ENCODE results near the gene SFTA2.

Gene SFTA2

DNA sequence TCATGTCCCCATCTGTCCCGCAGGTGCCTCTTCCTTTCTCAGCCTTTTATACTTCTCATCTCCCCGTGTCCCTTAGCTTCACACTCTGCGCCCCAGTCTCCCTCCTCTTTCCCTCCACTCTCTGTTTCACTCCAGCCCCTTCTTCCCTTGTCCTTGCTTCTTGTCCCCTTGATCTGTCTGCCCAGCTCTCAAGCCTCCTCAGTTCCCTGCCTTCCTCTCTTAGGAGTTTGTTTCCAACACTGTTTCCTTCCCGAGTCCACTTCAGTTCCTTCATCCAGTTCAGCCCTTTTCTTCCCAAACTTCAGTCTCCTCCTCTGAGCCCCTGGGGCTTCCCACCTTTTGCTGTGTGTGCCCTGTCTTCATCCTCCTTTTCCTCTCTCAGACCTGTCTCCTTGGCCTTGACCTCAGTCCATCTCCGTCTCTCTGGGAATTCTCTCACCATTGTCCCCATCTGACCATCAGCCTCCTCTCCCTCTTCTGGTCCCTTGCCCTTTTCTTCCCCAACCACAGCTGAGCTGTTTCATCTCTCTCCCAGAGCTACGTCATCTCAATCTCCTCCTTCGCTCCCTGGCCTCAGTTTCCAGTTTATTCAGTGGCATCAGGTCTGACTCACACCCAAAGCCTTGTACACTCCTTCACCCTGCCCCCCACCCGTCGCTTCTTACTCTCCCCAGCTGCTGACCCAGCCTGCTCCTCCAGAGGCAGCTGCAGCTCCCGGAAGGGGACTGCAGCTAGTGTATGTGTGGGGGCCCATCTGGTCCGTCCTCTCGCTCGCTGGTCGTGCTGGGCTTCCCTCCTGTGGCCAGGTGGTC, 50.4 kb downstream of the SFTA2 start:
- TF ChIP-seq, protein P1, sequence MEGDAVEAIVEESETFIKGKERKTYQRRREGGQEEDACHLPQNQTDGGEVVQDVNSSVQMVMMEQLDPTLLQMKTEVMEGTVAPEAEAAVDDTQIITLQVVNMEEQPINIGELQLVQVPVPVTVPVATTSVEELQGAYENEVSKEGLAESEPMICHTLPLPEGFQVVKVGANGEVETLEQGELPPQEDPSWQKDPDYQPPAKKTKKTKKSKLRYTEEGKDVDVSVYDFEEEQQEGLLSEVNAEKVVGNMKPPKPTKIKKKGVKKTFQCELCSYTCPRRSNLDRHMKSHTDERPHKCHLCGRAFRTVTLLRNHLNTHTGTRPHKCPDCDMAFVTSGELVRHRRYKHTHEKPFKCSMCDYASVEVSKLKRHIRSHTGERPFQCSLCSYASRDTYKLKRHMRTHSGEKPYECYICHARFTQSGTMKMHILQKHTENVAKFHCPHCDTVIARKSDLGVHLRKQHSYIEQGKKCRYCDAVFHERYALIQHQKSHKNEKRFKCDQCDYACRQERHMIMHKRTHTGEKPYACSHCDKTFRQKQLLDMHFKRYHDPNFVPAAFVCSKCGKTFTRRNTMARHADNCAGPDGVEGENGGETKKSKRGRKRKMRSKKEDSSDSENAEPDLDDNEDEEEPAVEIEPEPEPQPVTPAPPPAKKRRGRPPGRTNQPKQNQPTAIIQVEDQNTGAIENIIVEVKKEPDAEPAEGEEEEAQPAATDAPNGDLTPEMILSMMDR (IDR thresholded peaks at IDR 0.05), result no peak
- Histone ChIP-seq H3K27ac (no peak overlapping the region), H3K36me3 (no peaks in the 10 kb centered on the region), H3K9me3 (no peaks in the 10 kb centered on the region), H3K4me1 (ENCODE audit: control insufficient read depth in 1 of 2, insufficient read depth in 1 of 2, low read depth in 1 of 2, low read length in 1 of 2) (peaks cover 17 to 21% of the 10 kb centered on the region in 2 experiments), H3K4me3 (ENCODE audit: low read depth in 1 of 2, low read length in 1 of 2) (no peak overlapping the region), H3K27me3 (peaks cover 61% of the 10 kb centered on the region)

All from neutrophil (primary cell).